Measurements from ENCODE around the gene MPRIP.

DNA sequence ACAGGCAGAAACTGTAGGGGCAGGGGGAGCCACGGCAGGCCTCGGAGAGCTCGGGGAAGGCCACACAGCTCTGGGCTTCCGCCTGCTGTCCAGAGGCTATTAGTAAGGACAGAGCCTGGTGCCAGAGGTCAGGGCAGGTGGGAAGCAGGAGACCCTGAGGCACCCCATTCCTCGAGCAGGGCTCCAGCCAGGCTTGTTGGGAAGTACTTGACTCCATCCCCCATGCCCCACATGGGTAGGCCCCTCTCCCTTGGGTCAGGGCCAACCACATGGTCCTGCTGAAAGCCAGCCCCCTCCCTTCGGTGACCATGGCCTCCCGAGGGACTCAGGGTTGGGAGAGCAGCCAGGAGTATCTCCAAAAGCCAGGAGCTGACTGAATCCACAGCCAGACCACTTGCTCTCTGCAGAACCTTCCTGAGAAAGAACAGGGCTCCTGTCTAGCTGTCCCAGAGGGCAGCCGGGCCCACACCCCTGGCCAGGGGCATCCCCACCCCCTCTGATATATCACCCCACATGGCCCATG lies 17.4 kb upstream of the MPRIP start:
- TF ChIP-seq, protein P1, sequence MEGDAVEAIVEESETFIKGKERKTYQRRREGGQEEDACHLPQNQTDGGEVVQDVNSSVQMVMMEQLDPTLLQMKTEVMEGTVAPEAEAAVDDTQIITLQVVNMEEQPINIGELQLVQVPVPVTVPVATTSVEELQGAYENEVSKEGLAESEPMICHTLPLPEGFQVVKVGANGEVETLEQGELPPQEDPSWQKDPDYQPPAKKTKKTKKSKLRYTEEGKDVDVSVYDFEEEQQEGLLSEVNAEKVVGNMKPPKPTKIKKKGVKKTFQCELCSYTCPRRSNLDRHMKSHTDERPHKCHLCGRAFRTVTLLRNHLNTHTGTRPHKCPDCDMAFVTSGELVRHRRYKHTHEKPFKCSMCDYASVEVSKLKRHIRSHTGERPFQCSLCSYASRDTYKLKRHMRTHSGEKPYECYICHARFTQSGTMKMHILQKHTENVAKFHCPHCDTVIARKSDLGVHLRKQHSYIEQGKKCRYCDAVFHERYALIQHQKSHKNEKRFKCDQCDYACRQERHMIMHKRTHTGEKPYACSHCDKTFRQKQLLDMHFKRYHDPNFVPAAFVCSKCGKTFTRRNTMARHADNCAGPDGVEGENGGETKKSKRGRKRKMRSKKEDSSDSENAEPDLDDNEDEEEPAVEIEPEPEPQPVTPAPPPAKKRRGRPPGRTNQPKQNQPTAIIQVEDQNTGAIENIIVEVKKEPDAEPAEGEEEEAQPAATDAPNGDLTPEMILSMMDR (conservative IDR thresholded peaks at IDR 0.05) = no peak
- no peak for TF ChIP-seq EZH2 (IDR thresholded peaks at IDR 0.05; ENCODE audit: low read depth)

All from PC-9 (cell line).